Melanocyte of skin (primary cell): ENCODE data around the gene LIMS3. TPM values are rescaled to one million over a fixed set of nuclear protein-coding genes. Genes with fewer than 3 reads are reported as not detected.

Experiments used
- total RNA-seq, 2 donors: library from RNA; depleted of rRNA; stranded (reverse); fragments of >200 nt; gene quantifications; 2 replicates each; pipeline ENCODE4 v1.2.3, GENCODE V29; 2012

The LIMS3 gene, protein sequence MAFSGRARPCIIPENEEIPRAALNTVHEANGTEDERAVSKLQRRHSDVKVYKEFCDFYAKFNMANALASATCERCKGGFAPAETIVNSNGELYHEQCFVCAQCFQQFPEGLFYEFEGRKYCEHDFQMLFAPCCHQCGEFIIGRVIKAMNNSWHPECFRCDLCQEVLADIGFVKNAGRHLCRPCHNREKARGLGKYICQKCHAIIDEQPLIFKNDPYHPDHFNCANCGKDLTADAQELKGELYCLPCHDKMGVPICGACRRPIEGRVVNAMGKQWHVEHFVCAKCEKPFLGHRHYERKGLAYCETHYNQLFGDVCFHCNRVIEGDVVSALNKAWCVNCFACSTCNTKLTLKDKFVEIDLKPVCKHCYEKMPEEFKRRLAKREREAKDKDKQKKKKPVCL
- total RNA-seq = under 1 TPM in 1 of 2 donors, not detected in 1; 0.34 TPM

GRCh38 chr2:109898462-109899336 is at the start of gene LIMS3:
TSS of gene LIMS3 (plus strand) at chr2:109898688. CDS start at chr2:109898729, 41 bp downstream.

Other genes with a start within 250 kb of the LIMS3 start
- 10 to 100 TPM; 11.3 to 34.4 TPM for gene RGPD5, start 104.4 kb upstream of the LIMS3 start, total RNA-seq
- 1 to 10 TPM in 1 of 2 donors, under 1 TPM in 1; 0.33 to 2.4 TPM for gene MALL, start 217.1 kb downstream of the LIMS3 start, total RNA-seq